H9 (cell line): Measurements from ENCODE around the gene MUSK. TPM values are rescaled to one million over a fixed set of nuclear protein-coding genes. Genes with fewer than 3 reads are reported as not detected.

Source experiments
- DNase-seq: peaks from one replicate; pipeline ENCODE4 v3.0.0-alpha.2; 2017
- H2AFZ ChIP-seq: one replicate; pipeline ENCODE4 v1.6.1; 2013; ENCODE audit warnings: mild to moderate bottlenecking, low read length, control low read depth, moderate library complexity
- H2AK5ac ChIP-seq: 2 replicates; pipeline ENCODE4 v1.6.1; 2013; ENCODE audit warnings: low read length, control low read depth, mixed read lengths; ENCODE audit not compliant: insufficient read length
- H2BK120ac ChIP-seq: one replicate; pipeline ENCODE4 v1.6.1; 2013; ENCODE audit warnings: low read depth, mild to moderate bottlenecking, low read length, control low read depth, inconsistent platforms; ENCODE audit not compliant: poor library complexity, severe bottlenecking
- H2BK12ac ChIP-seq: 2 replicates; pipeline ENCODE4 v1.6.1; 2013; ENCODE audit warnings: low read length, control low read depth, mixed read lengths, low read depth; ENCODE audit not compliant: insufficient read length
- H2BK15ac ChIP-seq: 2 replicates; pipeline ENCODE4 v1.6.1; 2013; ENCODE audit warnings: low read depth, low read length, control low read depth
- H2BK20ac ChIP-seq: one replicate; pipeline ENCODE4 v1.6.1; 2013; ENCODE audit warnings: low read depth, mild to moderate bottlenecking, low read length, control low read depth, inconsistent platforms; ENCODE audit not compliant: poor library complexity, severe bottlenecking
- H2BK5ac ChIP-seq: 2 replicates; pipeline ENCODE4 v1.6.1; 2013; ENCODE audit warnings: low read length, control low read depth, mixed read lengths; ENCODE audit not compliant: insufficient read length
- H3K14ac ChIP-seq: 2 replicates; pipeline ENCODE4 v1.6.1; 2013; ENCODE audit warnings: low read length, control low read depth; ENCODE audit not compliant: insufficient read depth
- H3K18ac ChIP-seq: 2 replicates; pipeline ENCODE4 v1.6.1; 2013; ENCODE audit warnings: low read depth, mild to moderate bottlenecking, mixed read lengths, low read length, control low read depth; ENCODE audit not compliant: insufficient read length
- H3K23ac ChIP-seq: 2 replicates; pipeline ENCODE4 v1.6.1; 2013; ENCODE audit warnings: low read length, control low read depth, mixed read lengths, low read depth; ENCODE audit not compliant: insufficient read length
- H3K23me2 ChIP-seq: 2 replicates; pipeline ENCODE4 v1.6.1; 2013; ENCODE audit warnings: low read depth, mild to moderate bottlenecking, mixed read lengths, low read length, control low read depth; ENCODE audit not compliant: insufficient read length, poor library complexity, severe bottlenecking
- H3K27ac ChIP-seq: 2 replicates; pipeline ENCODE4 v1.5.1; 2013; ENCODE audit warnings: low read length, control low read depth, mixed read lengths, low read depth; ENCODE audit not compliant: insufficient read length
- H3K27me3 ChIP-seq: 2 replicates; pipeline ENCODE4 v1.6.1; 2013; ENCODE audit warnings: low read length, control low read depth, inconsistent platforms; ENCODE audit not compliant: insufficient read depth
- H3K4ac ChIP-seq: 2 replicates; pipeline ENCODE4 v1.6.1; 2013; ENCODE audit warnings: low read depth, mild to moderate bottlenecking, control low read depth, inconsistent platforms, low read length, moderate library complexity
- H3K4me1 ChIP-seq: 2 replicates; pipeline ENCODE4 v1.6.1; 2013; ENCODE audit warnings: low read length, control low read depth, inconsistent platforms; ENCODE audit not compliant: insufficient read depth
- H3K4me2 ChIP-seq: 2 replicates; pipeline ENCODE4 v1.6.1; 2013; ENCODE audit warnings: low read length, control low read depth, mixed read lengths; ENCODE audit not compliant: insufficient read length, insufficient read depth
- H3K56ac ChIP-seq: 2 replicates; pipeline ENCODE4 v1.6.1; 2013; ENCODE audit warnings: low read depth, mild to moderate bottlenecking, mixed read lengths, low read length, control low read depth; ENCODE audit not compliant: insufficient read length
- H3K79me1 ChIP-seq: 2 replicates; pipeline ENCODE4 v1.6.1; 2013; ENCODE audit warnings: low read depth, mild to moderate bottlenecking, moderate library complexity, low read length, control low read depth, inconsistent platforms; ENCODE audit not compliant: insufficient read depth, poor library complexity, severe bottlenecking
- H3K79me2 ChIP-seq: 2 replicates; pipeline ENCODE4 v1.6.1; 2013; ENCODE audit warnings: low read length, control low read depth, inconsistent platforms; ENCODE audit not compliant: insufficient read depth
- H3K9ac ChIP-seq: 2 replicates; pipeline ENCODE4 v1.6.1; 2013; ENCODE audit warnings: low read length, control low read depth, mixed read lengths; ENCODE audit not compliant: insufficient read length; ENCODE audit errors: extremely low read depth
- H3K9me3 ChIP-seq: one replicate; pipeline ENCODE4 v1.6.1; 2013; ENCODE audit warnings: low read depth, low read length, inconsistent platforms; ENCODE audit not compliant: control insufficient read depth
- H3T11ph ChIP-seq: one replicate; pipeline ENCODE4 v1.6.1; 2013; ENCODE audit warnings: mild to moderate bottlenecking, low read length, control low read depth, inconsistent platforms
- H4K20me1 ChIP-seq: one replicate; pipeline ENCODE4 v1.6.1; 2013; ENCODE audit not compliant: control insufficient read depth, insufficient read length, insufficient read depth
- H4K5ac ChIP-seq: 2 replicates; pipeline ENCODE4 v1.6.1; 2013; ENCODE audit warnings: low read depth, mild to moderate bottlenecking, mixed read lengths, low read length, control low read depth; ENCODE audit not compliant: insufficient read length
- H4K8ac ChIP-seq: replicated peaks from 2 replicates; pipeline ENCODE4 v1.6.1; 2013; ENCODE audit warnings: low read length, control low read depth, mixed read lengths, low read depth; ENCODE audit not compliant: insufficient read length
- H4K91ac ChIP-seq: 2 replicates; pipeline ENCODE4 v1.6.1; 2013; ENCODE audit warnings: low read depth, mild to moderate bottlenecking, moderate library complexity, mixed read lengths, low read length, control low read depth; ENCODE audit not compliant: insufficient read length
- H3K27ac Mint-ChIP-seq, 3 experiments: 2 replicates in 2 of 3; 3 replicates in 1 of 3; pipeline ENCODE4 v1.8.0; 2020 to 2021; ENCODE audit warnings: mixed read lengths in 3 of 3, mild to moderate bottlenecking in 1 of 3, moderate library complexity in 1 of 3
- H3K27me3 Mint-ChIP-seq: 2 replicates; pipeline ENCODE4 v1.8.0; 2021; ENCODE audit warnings: low read depth, mild to moderate bottlenecking, moderate library complexity, mixed read lengths
- H3K36me3 Mint-ChIP-seq, 3 experiments: 2 replicates in 2 of 3; 3 replicates in 1 of 3; pipeline ENCODE4 v1.8.0; 2020 to 2021; ENCODE audit warnings: low read depth in 3 of 3, mixed read lengths in 3 of 3; ENCODE audit not compliant: insufficient read depth in 1 of 3
- H3K4me1 Mint-ChIP-seq, 2 experiments: 2 replicates each; pipeline ENCODE4 v1.8.0; 2020; ENCODE audit warnings: mixed read lengths in 2 of 2
- H3K4me3 Mint-ChIP-seq, 2 experiments: 2 replicates in 1 of 2; 3 replicates in 1 of 2; pipeline ENCODE4 v1.8.0; 2020 to 2021; ENCODE audit warnings: mild to moderate bottlenecking in 2 of 2, mixed read lengths in 2 of 2, moderate library complexity in 1 of 2
- H3K9me3 Mint-ChIP-seq, 2 experiments: 2 replicates in 1 of 2; 3 replicates in 1 of 2; pipeline ENCODE4 v1.8.0; 2020; ENCODE audit warnings: mild to moderate bottlenecking in 2 of 2, mixed read lengths in 2 of 2, moderate library complexity in 1 of 2
- CTCF ChIP-seq: fragments of 200-600 bp; sonication (generic); conservative IDR thresholded peaks from 3 replicates; pipeline ENCODE4 v1.8.0; 2021; ENCODE audit warnings: antibody characterized with exemption, mild to moderate bottlenecking
- WGBS: extraction: QIAGEN DNeasy Blood & Tissue Kit; methylation state at CpG from one replicate; pipeline ENCODE4 v1.1.7; 2013; ENCODE audit warnings: missing lambda C conversion rate, low lambda C conversion rate, mixed read lengths; ENCODE audit not compliant: insufficient read length; ENCODE audit errors: extremely low coverage; 5-methylcytosine and 5-hydroxymethylcytosine counted together
- total RNA-seq: library from RNA; stranded (reverse); gene quantifications from 2 replicates; pipeline ENCODE4 v1.2.1, GENCODE V29; 2021

Gene MUSK
- total RNA-seq, 1 experiment from 2014 or later: not detected

GRCh38 chr9:110750272-110750671 lies 81.7 kb downstream of the MUSK start:
- Mint-ChIP-seq H3K36me3 (no peaks in the 10 kb centered on the region), H3K4me3 (no peak overlapping the region), H3K27me3 (no peaks in the 10 kb centered on the region), H3K4me1 (peaks cover 3 to 4% of the 10 kb centered on the region in 2 experiments; a peak in 3 of 4 replicates), H3K9me3 (no peaks in the 10 kb centered on the region), H3K27ac (no peak overlapping the region)
- no CpG with 5 or more reads among the region's 1 CpG for WGBS
- Histone ChIP-seq H3K56ac (no peak overlapping the region), H3K9me3 (no peaks in the 10 kb centered on the region), H3K27me3 (no peaks in the 10 kb centered on the region), H3K23ac (no peak overlapping the region), H3K9ac (no peak overlapping the region), H3K4ac (no peak overlapping the region), H4K8ac (no peak overlapping the region), H4K5ac (no peak overlapping the region), H2BK120ac (no peak overlapping the region), H4K91ac (no peak overlapping the region), H4K20me1 (no peaks in the 10 kb centered on the region), H3K4me2 (no peak overlapping the region), H3K79me1 (no peaks in the 10 kb centered on the region), H3K27ac (no peak overlapping the region), H3K14ac (no peak overlapping the region), H2BK12ac (no peak overlapping the region), H2AK5ac (no peak overlapping the region), H2AFZ (no peak overlapping the region), H2BK5ac (no peak overlapping the region), H3K4me1 (no peaks in the 10 kb centered on the region; the same call in 1 of the 2 replicates), H3K23me2 (no peaks in the 10 kb centered on the region), H2BK15ac (no peak overlapping the region), H3K18ac (no peak overlapping the region), H3T11ph (no peak overlapping the region), H3K79me2 (no peaks in the 10 kb centered on the region), H2BK20ac (no peak overlapping the region)
- no peak for TF ChIP-seq CTCF
- DNase-seq: no peak
